ENCODE results near the gene FOXP2. TPM values are rescaled to one million over a fixed set of nuclear protein-coding genes. Genes with fewer than 3 reads are reported as not detected.

The FOXP2 gene
- total and polyA plus RNA-seq, 2 donors (not counting 3 experiments of a cell fraction or from before 2014, with no cell fraction given): 0.37 to 2.7 TPM

GRCh38 chr7:114472896-114473512 lies 58.4 kb downstream of the FOXP2 start:
- TF ChIP-seq POLR2A (IDR thresholded peaks at IDR 0.05; ENCODE audit: low read depth, low read length) (no peak), JUN (IDR thresholded peaks at IDR 0.05; ENCODE audit: borderline replicate concordance, insufficient read depth, insufficient read length, low read depth) (no peak), CTCF (IDR thresholded peaks at IDR 0.05; ENCODE audit: extremely low read depth in 1 of 2, insufficient read depth in 1 of 2, low read depth in 1 of 2, low read length in 2 of 2) (no peak), MAX (IDR thresholded peaks at IDR 0.05; ENCODE audit: insufficient read depth, insufficient read length) (no peak), POLR2AphosphoS5 (IDR thresholded peaks at IDR 0.05; ENCODE audit: insufficient read depth, low read depth, low read length) (no peak), EZH2 (IDR thresholded peaks at IDR 0.05; ENCODE audit: borderline replicate concordance, low read depth, low read length, severe bottlenecking) (no peak), GATA2 (IDR thresholded peaks at IDR 0.05; ENCODE audit: insufficient read depth, insufficient read length, low read depth, low read length) (no peak), MYC (IDR thresholded peaks at IDR 0.05; ENCODE audit: low read depth, low read length) (no peak), FOS (IDR thresholded peaks at IDR 0.05; ENCODE audit: borderline replicate concordance, insufficient read depth, low read length) (no peak)
- intact Hi-C loops (cut with micrococcal nuclease): no loop called here
- POLR2A ChIA-PET: no interaction called here
- no peak overlapping the region for H3K9ac ChIP-seq (replicated peaks; ENCODE audit: extremely low read depth, insufficient read depth, low read length)
- no peaks in the 10 kb centered on the region for H3K4me1 ChIP-seq (ENCODE audit: control insufficient read depth, extremely low read depth, insufficient read depth, low read length)
- H3K27ac ChIP-seq (ENCODE audit: insufficient read depth, low read depth, low read length): no peak overlapping the region
- BruUV-seq (replicated peaks): no TSS peak
- H2AFZ ChIP-seq (ENCODE audit: low read depth, low read length): no peak overlapping the region
- dilution Hi-C loops (cut with MboI; ENCODE audit: extremely low pct_ligation_motif_present, low sequenced_read_pairs): no loop called here
- no peaks in the 10 kb centered on the region for H3K79me2 ChIP-seq (ENCODE audit: control insufficient read depth, insufficient read depth, low read length)
- FAIRE-seq (no peak), DNase-seq (ENCODE audit: low read depth, low spot score) (no peak)
- H4K20me1 ChIP-seq (replicated peaks; ENCODE audit: control insufficient read depth, extremely low read depth, insufficient read depth, low read length): no peaks in the 10 kb centered on the region
- CTCF ChIA-PET: no interaction called here
- H3K9me1 ChIP-seq (replicated peaks; ENCODE audit: control insufficient read depth, extremely low read depth, insufficient read depth, low read length): no peaks in the 10 kb centered on the region
- no peaks in the 10 kb centered on the region for H3K9me3 ChIP-seq (replicated peaks; ENCODE audit: control insufficient read depth, insufficient read depth, low read length)
- no peak overlapping the region for H3K4me2 ChIP-seq (ENCODE audit: insufficient read depth, low read length)
- no peak overlapping the region for H3K4me3 ChIP-seq (replicated peaks in 1 of 3; ENCODE audit: insufficient read depth in 1 of 3, low read depth in 1 of 3, low read length in 3 of 3)
- H3K27me3 ChIP-seq (ENCODE audit: control insufficient read depth in 2 of 2, insufficient read depth in 2 of 2, low read length in 2 of 2): no peaks in the 10 kb centered on the region
- no peaks in the 10 kb centered on the region for H3K36me3 ChIP-seq (ENCODE audit: control insufficient read depth in 2 of 2, extremely low read depth in 1 of 2, insufficient read depth in 2 of 2, low read length in 2 of 2)

Measured in endothelial cell of umbilical vein (primary cell).